RWPE1 (cell line): ENCODE measurements around the gene AKR1B1.

Experiments used
- CTCF ChIA-PET: fragments of 350-600 bp; sonication (Branson Sonifier 250); formaldehyde crosslinking; extraction: SDS; loops from one replicate; lab custom pipeline; 2021; lab: Yijun Ruan, JAX
- POLR2A ChIA-PET: fragments of 400-600 bp; formaldehyde crosslinking; extraction: SDS; loops from one replicate; lab custom pipeline; 2020; ENCODE audit warnings: antibody characterized with exemption; ENCODE audit not compliant: low non-redundant PET; lab: Yijun Ruan, JAX
- DNase-seq: peaks from one replicate; pipeline ENCODE4 v3.0.0; 2012; ENCODE audit warnings: low spot score
- H3K27ac ChIP-seq: fragments of 450-650 bp; 2 replicates; pipeline ENCODE4 v1.5.1; 2017
- TF ChIP-seq, protein P1 (sequence below): fragments of 450-650 bp; conservative IDR thresholded peaks from 2 replicates; pipeline ENCODE4 v1.5.1; 2017; ENCODE audit warnings: low read depth, mild to moderate bottlenecking

Gene AKR1B1

DNA sequence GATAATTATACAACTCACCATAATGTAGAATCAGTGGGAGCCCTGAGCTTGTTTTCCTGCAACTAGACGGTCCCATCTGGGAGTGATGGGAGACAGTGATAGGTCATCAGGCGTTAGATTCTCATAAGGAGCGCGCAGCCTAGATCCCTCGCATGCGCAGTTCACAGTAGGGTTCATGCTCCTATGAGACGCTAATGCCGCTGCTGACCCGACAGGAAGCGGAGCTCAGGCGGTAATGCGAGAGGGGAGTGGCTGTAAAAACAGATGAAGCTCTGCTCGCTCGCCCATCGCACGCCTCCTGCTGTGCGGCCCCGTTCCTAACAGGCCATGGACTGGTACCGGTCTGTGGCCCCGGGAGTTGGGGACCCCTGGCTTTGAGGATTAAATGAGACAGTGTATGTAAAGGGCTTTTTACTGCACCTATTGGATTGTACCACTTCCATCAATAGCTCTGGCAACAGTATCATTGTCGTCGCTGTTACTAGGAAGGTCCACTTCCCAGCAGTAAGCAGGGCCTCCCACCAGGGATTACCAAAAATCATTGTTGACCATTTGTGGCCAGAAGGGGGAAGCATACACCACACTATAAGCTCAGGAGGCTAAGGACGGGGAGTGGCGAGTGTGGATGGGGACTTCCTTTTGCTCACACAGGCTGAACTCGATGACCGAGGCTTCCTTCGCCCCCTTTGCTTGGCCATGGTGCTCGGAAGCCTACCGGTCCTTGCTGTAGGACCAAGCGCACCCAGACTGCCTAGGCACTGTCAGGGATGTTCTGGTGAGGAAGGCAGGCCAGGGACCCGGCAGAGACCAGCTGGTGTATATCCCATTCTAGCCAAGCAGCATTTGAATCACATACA, 26.4 kb downstream of the AKR1B1 start:
- ChIA-PET POLR2A (no interaction called here), CTCF (interaction anchor here (0.6 to 2.3 kb wide), 12 partner anchors 11 to 175 kb away, joined by 3 to 18 read pairs (median 4); no protein-coding TSS in a partner anchor)
- DNase-seq, result peak; percentile 89
- TF ChIP-seq, protein P1, sequence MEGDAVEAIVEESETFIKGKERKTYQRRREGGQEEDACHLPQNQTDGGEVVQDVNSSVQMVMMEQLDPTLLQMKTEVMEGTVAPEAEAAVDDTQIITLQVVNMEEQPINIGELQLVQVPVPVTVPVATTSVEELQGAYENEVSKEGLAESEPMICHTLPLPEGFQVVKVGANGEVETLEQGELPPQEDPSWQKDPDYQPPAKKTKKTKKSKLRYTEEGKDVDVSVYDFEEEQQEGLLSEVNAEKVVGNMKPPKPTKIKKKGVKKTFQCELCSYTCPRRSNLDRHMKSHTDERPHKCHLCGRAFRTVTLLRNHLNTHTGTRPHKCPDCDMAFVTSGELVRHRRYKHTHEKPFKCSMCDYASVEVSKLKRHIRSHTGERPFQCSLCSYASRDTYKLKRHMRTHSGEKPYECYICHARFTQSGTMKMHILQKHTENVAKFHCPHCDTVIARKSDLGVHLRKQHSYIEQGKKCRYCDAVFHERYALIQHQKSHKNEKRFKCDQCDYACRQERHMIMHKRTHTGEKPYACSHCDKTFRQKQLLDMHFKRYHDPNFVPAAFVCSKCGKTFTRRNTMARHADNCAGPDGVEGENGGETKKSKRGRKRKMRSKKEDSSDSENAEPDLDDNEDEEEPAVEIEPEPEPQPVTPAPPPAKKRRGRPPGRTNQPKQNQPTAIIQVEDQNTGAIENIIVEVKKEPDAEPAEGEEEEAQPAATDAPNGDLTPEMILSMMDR, result peak; percentile 83
- H3K27ac ChIP-seq, result peak overlapping the region; percentile 79

DNA sequence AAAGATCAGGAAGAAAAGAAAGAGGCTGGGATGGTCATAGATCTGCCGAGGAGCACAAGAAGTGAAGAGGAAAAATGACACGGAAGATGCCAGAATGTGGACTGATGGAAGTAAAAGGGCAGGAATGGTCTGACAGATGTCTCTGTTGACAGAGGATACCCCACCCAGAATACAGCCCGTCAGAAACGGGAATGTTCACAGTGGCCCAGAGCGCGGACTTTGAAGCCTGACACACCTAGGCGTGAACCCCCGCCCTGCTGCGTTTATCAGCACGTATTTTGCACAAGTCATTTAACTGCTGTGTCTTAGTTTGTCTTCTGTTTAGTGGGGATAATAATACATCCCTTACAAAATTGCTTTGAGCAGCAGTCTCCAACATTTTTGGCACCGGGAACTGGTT, 27.1 kb downstream of the AKR1B1 start:
- POLR2A ChIA-PET, result no interaction called here
- no peak for DNase-seq
- H3K27ac ChIP-seq, result peak overlapping the region; percentile 79
- CTCF ChIA-PET, result interaction anchor here (1.3 to 2.3 kb wide), 4 partner anchors 48 to 176 kb away, joined by 3 to 18 read pairs (median 6); no protein-coding TSS in a partner anchor
- TF ChIP-seq, protein P1, result no peak

- ChIA-PET CTCF (interaction anchor here (1.3 to 1.5 kb wide), 2 partner anchors 85 to 176 kb away, joined by 6 to 7 read pairs; no protein-coding TSS in a partner anchor), POLR2A (no interaction called here)
- H3K27ac ChIP-seq, result no peak overlapping the region
- TF ChIP-seq, protein P1, result no peak
- no peak for DNase-seq
Observed at GRCh38 chr7:134429481-134429880, 29.4 kb downstream of the AKR1B1 start.

DNA sequence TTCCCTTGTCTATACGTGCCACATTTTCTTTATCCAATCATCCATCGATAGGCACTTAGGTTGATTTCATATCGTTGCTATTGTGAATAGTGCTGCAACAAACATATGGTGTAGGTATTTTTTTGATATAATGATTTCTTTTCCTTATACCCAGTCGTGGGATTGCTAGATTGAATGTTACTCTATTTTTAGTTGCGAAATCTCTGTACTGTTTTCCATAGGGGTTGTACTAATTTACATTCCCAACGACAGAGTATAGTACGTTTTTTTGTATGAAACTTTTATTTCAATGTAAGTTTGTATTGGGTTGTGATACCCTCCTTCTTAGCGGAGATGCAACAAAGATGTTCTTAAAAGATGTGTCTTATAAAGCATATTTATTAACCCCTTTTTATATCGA, 30.0 kb downstream of the AKR1B1 start:
- ChIA-PET POLR2A (no interaction called here), CTCF (interaction anchor here (1.3 kb wide), 1 partner anchor 177 kb away, joined by 6 read pairs; no protein-coding TSS in a partner anchor)
- H3K27ac ChIP-seq, result no peak overlapping the region
- TF ChIP-seq, protein P1, result no peak
- DNase-seq, result no peak

GRCh38 chr7:134427896-134428295, 31.0 kb downstream of the AKR1B1 start:
- no peak overlapping the region for H3K27ac ChIP-seq
- ChIA-PET CTCF (no interaction called here), POLR2A (no interaction called here)
- no peak for DNase-seq
- TF ChIP-seq, protein P1, result no peak

- DNase-seq, result no peak
- ChIA-PET POLR2A (no interaction called here), CTCF (interaction anchor here (1.0 kb wide), 1 partner anchor 285 kb away, joined by 5 read pairs; no protein-coding TSS in a partner anchor)
- H3K27ac ChIP-seq, result no peak overlapping the region
- TF ChIP-seq, protein P1, result no peak
Observed at GRCh38 chr7:134425777-134426176, 33.1 kb downstream of the AKR1B1 start.
